Stimulated activated CD8-positive, alpha-beta memory T cell treated with anti-CD3 and anti-CD28 coated beads, Interleukin-7, amount 100 ng/mL, for 24 hours (primary cell): Measurements from ENCODE around the gene AGPAT2.
"Not testable (repeated sequence)": the region's sequence is repeated elsewhere in the genome, so short reads cannot be mapped to it uniquely, and the experiment has no call there.

Experiments
- DNase-seq: peaks from one replicate; pipeline ENCODE4 v3.0.0-alpha.2; 2020; ENCODE audit warnings: low read depth

AGPAT2 gene

GRCh38 chr9:136720251-136720897 is 33.1 kb upstream of the AGPAT2 start:
- no peak for DNase-seq

- no peak for DNase-seq
These were observed 32.1 kb upstream of the AGPAT2 start for GRCh38 chr9:136719195-136719880.

GRCh38 chr9:136718345-136719194 is 31.3 kb upstream of the AGPAT2 start:
- DNase-seq = no peak

- DNase-seq = no peak
These were observed 30.1 kb upstream of the AGPAT2 start for GRCh38 chr9:136717399-136717798.

GRCh38 chr9:136714893-136715274 is 27.6 kb upstream of the AGPAT2 start:
- DNase-seq = no peak

GRCh38 chr9:136714096-136714892 is 27.0 kb upstream of the AGPAT2 start:
- DNase-seq = no peak

- DNase-seq = no peak
These were observed 26.3 kb upstream of the AGPAT2 start for GRCh38 chr9:136713550-136713949.

GRCh38 chr9:136712690-136713544 is 25.7 kb upstream of the AGPAT2 start:
- DNase-seq = no peak

- DNase-seq = no peak
These were observed 24.8 kb upstream of the AGPAT2 start, which contains the start of gene DIPK1B for GRCh38 chr9:136711751-136712689. Gene DIPK1B, plus strand, starts transcription at chr9:136712572. Its CDS starts 94 bp downstream, at chr9:136712666.

- DNase-seq = not testable (repeated sequence)
These were observed 24.0 kb upstream of the AGPAT2 start for GRCh38 chr9:136711219-136711648.

- no peak for DNase-seq
These were observed 23.3 kb upstream of the AGPAT2 start for GRCh38 chr9:136710543-136710942.

GRCh38 chr9:136709454-136710109 is 22.3 kb upstream of the AGPAT2 start:
- DNase-seq = no peak

GRCh38 chr9:136707849-136708517 is 20.7 kb upstream of the AGPAT2 start:
- DNase-seq = no peak

GRCh38 chr9:136707011-136707410 is 19.8 kb upstream of the AGPAT2 start:
- no peak for DNase-seq

- no peak for DNase-seq
These were observed 18.3 kb upstream of the AGPAT2 start for GRCh38 chr9:136705564-136705963.

GRCh38 chr9:136704741-136705140 is 17.5 kb upstream of the AGPAT2 start:
- DNase-seq = not testable (repeated sequence)

- DNase-seq = no peak
These were observed 16.1 kb upstream of the AGPAT2 start for GRCh38 chr9:136703276-136703860.

- no peak for DNase-seq
These were observed 14.4 kb upstream of the AGPAT2 start for GRCh38 chr9:136701668-136702053.
